D341Med (cell line): Measurements from ENCODE around the gene KCNMA1.

Experiments
- DNase-seq: peaks from one replicate; pipeline ENCODE4 v3.0.0; 2012; ENCODE audit warnings: low spot score

Gene KCNMA1

DNA sequence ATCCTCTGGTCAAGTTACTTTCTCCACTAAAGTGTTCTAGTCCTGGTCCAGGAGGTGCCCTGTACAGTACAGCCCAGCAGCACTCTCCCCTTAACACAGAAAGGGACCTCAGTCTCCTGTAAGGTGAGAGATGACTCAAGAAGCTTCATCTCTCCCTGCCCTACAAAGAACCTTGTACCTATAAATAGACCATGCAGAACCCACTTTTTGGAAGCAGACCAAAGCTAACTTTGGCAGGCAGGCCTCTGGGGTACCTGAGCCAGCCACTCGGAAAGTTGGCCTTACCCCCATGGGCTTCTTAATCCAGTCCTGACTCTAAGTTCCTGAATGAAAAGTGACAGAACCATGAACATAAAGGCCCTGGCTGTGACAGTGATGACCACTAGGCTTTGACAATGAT, 454.8 kb downstream of the KCNMA1 start:
- no peak for DNase-seq

DNA sequence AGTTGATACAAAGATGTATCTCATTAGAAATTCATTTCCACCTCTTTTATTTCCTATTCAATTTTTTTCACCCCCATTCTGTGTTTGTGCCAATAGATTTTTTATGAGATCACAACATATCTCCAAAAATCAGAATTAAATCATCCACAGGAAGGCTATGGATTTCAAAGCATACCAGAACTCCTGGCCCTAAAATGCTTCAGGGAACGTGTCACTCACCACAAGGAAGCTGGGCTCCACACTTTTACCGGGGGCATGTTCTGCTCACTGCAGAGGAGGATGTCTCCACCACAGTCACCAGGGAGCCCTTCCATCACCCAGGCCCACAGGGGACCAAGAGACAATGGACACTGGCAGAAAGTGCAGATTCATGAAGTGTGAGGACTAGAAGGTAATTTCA, 456.8 kb downstream of the KCNMA1 start:
- DNase-seq, result no peak

DNA sequence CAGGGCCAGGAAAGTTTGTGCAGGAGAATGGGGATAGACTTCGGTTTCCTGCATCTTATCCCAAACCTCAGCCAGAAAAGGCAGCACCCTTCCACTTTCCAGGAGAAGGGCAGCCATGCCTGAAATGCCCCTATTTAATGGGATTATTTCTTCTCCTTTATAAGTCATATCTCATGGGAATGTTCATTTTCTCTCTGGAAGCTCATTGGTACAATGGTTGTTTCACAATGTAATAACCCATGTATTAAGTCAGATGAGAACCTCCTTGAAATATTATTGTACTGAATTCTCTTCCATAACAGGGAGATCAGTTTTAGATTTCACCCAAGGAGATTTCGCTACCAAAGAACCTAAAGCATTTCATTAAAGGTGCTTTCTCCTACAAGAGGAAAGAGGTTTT, 457.5 kb downstream of the KCNMA1 start:
- DNase-seq, result no peak

GRCh38 chr10:77179015-77179695, 458.5 kb downstream of the KCNMA1 start:
- no peak for DNase-seq

- no peak for DNase-seq
Measured at GRCh38 chr10:77177589-77177988, 460.0 kb downstream of the KCNMA1 start.

DNA sequence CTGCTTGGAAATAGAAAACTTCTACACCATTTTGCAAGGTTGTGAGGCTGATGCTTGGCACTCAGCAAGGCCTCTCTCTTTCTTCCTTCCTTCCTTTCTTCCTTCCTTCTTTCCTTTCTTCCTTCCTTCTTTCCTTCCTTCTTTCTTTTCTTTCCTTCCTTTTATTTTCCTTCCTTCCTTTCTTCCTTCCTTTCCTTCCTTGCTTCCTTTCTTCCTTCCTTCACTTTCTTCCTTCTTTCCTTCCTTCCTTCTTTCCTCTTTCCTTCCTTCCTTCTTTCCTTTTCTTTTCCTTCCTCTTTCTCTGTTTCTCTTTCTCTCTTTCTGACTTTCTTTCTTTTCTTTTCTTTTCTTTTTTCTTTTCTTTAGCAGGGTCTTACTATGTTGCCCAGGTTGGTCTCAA, 460.4 kb downstream of the KCNMA1 start:
- no peak for DNase-seq

DNA sequence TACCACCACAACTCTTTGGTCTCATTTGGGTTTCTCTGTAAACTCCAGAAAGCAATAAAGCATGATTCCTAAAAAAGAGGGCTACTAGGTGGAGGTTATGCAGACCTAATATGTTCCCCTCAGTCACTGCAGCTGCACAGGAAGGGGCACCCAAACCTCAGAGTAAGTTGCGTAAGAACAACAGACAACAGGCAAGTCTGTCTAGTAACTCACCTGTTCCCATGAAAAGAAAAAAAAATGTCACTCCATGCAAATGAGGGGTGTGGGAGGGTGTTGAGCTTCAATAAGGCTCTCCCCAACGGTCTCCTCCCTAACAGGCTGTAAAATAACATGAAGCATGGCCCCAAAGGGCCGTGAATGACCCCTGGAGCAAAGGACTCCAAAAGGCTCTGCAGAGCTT, 461.4 kb downstream of the KCNMA1 start:
- no peak for DNase-seq

GRCh38 chr10:77175631-77176222, 461.9 kb downstream of the KCNMA1 start:
- no peak for DNase-seq

GRCh38 chr10:77173615-77174461, 463.8 kb downstream of the KCNMA1 start:
- DNase-seq, result peak; percentile 70

- no peak for DNase-seq
Measured at GRCh38 chr10:77172086-77172485, 465.5 kb downstream of the KCNMA1 start.

GRCh38 chr10:77168861-77169260, 468.7 kb downstream of the KCNMA1 start:
- DNase-seq, result no peak

DNA sequence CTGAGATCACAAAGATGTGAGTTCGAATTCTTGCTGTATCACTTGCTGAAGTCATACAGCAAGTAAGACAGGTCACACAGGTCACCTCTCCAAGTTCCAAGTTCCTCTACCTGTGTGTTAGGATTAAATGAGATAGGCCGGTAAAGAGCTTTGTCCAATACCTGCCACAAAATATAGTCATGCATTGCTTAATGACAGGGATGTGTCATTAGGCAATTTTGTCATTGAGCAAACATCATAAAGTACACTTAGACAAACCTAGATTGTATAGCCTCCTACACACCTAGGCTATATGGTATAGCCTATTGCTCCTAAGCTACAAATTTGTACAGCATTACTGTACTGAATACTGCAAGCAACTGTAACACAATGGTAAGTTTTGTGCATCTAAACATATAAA, 469.4 kb downstream of the KCNMA1 start:
- no peak for DNase-seq

- DNase-seq, result peak; percentile 57
Measured at GRCh38 chr10:77165445-77166208, 472.0 kb downstream of the KCNMA1 start.

DNA sequence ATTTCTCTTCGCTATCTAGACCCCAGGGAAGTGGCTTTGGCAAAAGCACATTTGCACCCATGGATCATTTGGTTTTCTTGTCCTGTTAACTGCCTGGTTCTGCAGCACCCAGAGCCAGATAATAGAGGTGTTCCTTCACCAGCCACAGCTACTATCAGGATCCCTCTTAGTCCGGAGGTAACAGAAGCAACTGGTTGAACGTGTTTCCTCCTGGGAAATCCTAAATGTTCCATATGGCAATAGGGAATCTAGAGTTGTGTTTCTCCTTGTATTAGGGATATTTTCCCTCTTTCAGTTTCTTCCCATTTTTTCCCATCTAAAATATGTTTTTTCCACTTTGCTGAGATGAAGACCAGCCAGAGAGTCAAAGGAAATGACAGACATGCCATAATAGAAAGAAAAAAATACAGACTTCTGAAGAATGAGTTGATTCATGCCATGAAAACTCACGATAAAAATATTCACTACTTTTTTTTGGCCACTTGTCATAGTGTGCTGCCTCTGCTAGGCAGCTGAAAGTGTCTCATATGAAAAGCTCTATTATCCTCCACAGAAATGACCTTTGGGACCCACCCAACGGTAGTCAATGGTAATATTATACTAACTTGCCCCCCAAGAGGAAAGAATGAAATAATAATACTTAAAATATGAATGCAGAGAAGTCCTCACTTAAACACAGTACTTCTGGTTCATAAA, 472.8 kb downstream of the KCNMA1 start:
- DNase-seq, result no peak

GRCh38 chr10:77163670-77164348, 473.8 kb downstream of the KCNMA1 start:
- DNase-seq, result no peak

DNA sequence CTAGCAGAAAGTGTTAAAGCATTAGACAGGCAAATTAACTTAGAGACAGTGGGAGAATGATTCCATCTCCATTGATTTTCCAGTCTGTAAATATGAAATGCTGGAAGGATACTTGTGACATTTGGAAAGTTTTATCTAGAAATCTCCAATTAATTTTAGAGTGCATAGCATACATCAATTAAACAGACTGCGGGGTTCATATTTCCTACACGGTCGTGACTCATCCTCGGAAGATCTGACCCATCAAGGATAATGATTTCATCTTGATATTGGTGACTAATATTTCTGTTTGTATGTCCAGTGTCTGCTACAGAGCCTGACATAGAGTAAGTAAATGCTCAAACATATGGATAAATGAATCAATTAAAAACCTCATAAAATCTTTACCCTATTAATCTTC, 474.9 kb downstream of the KCNMA1 start:
- no peak for DNase-seq

DNA sequence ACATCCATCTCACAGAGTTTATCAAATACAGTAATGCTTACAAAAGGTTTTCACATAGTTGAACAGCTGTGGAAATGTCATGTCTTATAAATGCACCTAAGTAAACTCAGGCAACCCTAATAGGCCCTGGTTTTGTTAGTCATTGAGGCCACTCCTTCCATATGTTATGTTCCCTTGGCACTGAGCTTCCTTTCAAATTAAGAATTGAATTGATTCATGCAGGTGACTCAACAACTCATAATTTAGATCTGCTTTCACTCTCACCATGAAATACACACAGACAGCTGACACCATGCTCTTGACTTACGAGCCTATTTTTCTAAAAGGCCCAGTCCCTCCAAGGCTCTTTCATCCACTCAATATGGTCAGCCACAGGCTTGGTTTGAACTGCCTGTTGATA, 476.9 kb downstream of the KCNMA1 start:
- no peak for DNase-seq

- no peak for DNase-seq
Measured at GRCh38 chr10:77159538-77160110, 478.0 kb downstream of the KCNMA1 start.

DNA sequence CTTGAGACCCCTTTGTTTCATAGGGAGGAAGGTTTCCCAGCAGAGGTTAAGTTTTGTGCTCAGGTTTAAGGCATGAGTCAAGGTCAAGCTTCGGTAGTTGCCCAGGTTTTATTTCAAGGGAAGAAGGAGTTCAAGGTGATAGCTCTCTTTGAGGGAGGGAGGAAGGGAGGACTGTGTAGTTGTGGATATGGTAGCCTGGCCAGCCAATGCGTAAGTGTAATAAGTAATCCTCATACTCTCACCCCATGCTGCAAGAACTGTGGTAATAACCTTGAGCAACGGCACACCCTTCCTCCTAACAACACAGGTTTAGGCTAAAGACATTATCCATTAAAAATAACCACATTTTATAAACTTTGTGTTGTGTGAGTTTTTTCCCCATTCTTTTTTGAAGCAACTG, 478.9 kb downstream of the KCNMA1 start:
- DNase-seq, result no peak

DNA sequence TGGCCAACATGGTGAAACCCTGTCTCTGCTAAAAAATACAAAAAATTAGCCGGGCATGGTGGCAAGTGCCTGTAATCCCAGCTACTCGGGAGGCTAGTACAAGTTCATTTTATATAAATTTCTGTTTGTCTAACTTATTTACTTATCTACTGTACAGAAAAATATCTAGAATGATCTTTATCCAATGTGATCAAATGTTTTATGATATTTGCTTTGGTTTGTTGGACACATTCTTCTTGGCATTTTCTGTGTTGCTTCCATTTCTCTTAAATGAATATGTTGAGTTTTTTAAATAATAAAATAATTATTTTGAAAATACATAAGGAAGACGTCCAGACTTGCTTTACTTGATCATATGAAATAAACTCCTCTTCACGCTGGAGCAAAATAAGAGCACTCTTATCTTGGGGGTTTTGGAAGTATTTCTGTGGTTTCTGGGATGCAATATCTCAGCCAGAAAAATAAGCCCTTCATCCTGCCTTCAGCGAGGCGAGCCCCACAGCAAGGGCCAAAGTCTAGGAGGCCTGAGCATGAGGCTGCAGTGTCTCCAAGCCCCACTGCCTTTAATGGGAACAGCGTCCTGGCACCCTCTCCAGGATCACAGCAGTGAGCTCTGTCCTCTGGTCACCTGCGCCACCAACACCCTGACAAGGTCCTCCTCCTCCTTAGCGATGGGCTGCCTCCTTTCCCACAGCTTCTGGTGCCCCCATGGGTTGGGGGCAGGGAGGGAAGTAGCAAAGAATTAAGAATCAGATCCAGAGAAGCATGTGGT, 480.2 kb downstream of the KCNMA1 start:
- no peak for DNase-seq
